Measurements from ENCODE around the gene PCGF2.
A peak's percentile ranks its signal among the peaks of the same experiment; 100 is the strongest.

PCGF2 gene

DNA sequence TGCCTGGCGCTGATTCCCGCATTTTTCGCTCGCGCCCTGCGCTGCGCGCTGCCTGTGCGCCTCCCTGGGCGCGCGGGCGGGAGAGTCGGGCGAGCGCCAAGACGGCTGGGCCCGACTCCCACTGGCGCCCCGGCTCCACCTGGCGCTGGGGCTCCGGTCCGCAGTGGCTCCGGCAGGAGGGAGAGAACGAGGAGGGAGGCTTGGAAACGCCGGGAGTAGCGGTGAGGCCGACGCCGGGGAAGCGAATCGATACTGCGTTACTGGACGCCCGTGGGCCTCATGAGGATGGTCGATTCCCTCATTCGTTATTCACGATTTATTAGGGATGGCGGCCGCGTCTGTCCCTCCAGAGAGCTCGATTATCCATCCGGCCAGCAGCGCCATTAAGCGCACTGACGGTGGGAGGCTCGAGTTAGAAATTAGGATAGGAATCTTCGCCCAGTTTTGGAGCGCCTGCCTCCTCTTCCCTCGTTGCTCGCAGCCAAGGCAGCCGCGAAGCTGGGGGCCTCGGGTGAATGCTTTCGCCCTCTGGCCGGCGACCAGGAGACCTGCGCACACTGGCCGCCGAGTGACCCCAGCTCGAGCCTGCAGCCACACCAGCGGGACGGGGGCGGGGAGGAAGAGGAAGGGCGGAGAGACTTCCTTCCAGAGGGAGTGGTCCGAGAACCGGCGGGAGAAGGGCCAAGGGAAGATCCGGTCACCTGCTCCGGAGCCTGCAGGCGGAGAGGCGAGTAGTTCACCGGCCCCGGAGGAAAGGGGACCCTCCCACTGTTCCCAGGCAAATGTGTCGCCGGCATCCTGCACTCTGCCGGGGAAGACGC lies 1.3 kb upstream of the PCGF2 start:
- H4K20me1 ChIP-seq (ENCODE audit: low read depth, low read length) = no peaks in the 10 kb centered on the region
- no peaks in the 10 kb centered on the region for H3K36me3 ChIP-seq (ENCODE audit: low read length)
- no peaks in the 10 kb centered on the region for H3K9me3 ChIP-seq (ENCODE audit: insufficient read depth, low read length)
- no peaks in the 10 kb centered on the region for H3K27me3 ChIP-seq (ENCODE audit: low read length)
- no peak overlapping the region for H3K4me3 ChIP-seq (ENCODE audit: insufficient read depth, low read length, poor library complexity, severe bottlenecking)
- no peak overlapping the region for H2AFZ ChIP-seq (ENCODE audit: low read depth, low read length, severe bottlenecking)
- 0 out of 2 replicates have a peak, but pooled peaks cover 9% of the 10 kb centered on the region for H3F3A ChIP-seq (ENCODE audit: insufficient read depth)
- no peak overlapping the region for H3K27ac ChIP-seq (ENCODE audit: low read depth, low read length)
- H3K9ac ChIP-seq (ENCODE audit: low read length) = no peak overlapping the region
- no peaks in the 10 kb centered on the region for H3K9me2 ChIP-seq (replicated peaks; ENCODE audit: insufficient read depth, low read length)
- no peak overlapping the region for H3K4me2 ChIP-seq (ENCODE audit: low read depth, low read length, poor library complexity, severe bottlenecking)
- peaks cover 18% of the 10 kb centered on the region for H3K79me2 ChIP-seq (ENCODE audit: insufficient read depth, low read length)
- TF ChIP-seq EZH2phosphoT487 (conservative IDR thresholded peaks at IDR 0.05; ENCODE audit: low read length) = no peak
- TF ChIP-seq, protein P1, sequence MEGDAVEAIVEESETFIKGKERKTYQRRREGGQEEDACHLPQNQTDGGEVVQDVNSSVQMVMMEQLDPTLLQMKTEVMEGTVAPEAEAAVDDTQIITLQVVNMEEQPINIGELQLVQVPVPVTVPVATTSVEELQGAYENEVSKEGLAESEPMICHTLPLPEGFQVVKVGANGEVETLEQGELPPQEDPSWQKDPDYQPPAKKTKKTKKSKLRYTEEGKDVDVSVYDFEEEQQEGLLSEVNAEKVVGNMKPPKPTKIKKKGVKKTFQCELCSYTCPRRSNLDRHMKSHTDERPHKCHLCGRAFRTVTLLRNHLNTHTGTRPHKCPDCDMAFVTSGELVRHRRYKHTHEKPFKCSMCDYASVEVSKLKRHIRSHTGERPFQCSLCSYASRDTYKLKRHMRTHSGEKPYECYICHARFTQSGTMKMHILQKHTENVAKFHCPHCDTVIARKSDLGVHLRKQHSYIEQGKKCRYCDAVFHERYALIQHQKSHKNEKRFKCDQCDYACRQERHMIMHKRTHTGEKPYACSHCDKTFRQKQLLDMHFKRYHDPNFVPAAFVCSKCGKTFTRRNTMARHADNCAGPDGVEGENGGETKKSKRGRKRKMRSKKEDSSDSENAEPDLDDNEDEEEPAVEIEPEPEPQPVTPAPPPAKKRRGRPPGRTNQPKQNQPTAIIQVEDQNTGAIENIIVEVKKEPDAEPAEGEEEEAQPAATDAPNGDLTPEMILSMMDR (IDR thresholded peaks at IDR 0.05; ENCODE audit: insufficient read depth, low read length, poor library complexity, severe bottlenecking) = no peak

GRCh38 chr17:38748892-38749222 lies 721 bp upstream of the PCGF2 start:
- peaks cover 13% of the 10 kb centered on the region for H3K79me2 ChIP-seq (ENCODE audit: insufficient read depth, low read length)
- no peaks in the 10 kb centered on the region for H3K9me3 ChIP-seq (ENCODE audit: insufficient read depth, low read length)
- H3K36me3 ChIP-seq (ENCODE audit: low read length) = no peaks in the 10 kb centered on the region
- TF ChIP-seq, protein P1 (IDR thresholded peaks at IDR 0.05; ENCODE audit: insufficient read depth, low read length, poor library complexity, severe bottlenecking) = no peak
- TF ChIP-seq EZH2phosphoT487 (conservative IDR thresholded peaks at IDR 0.05; ENCODE audit: low read length) = no peak
- H3K4me3 ChIP-seq (ENCODE audit: insufficient read depth, low read length, poor library complexity, severe bottlenecking) = no peak overlapping the region
- H3K27ac ChIP-seq (ENCODE audit: low read depth, low read length) = no peak overlapping the region
- H3K9me2 ChIP-seq (replicated peaks; ENCODE audit: insufficient read depth, low read length) = no peaks in the 10 kb centered on the region
- 0 out of 2 replicates have a peak, but pooled peaks cover 9% of the 10 kb centered on the region for H3F3A ChIP-seq (ENCODE audit: insufficient read depth)
- H3K4me2 ChIP-seq (ENCODE audit: low read depth, low read length, poor library complexity, severe bottlenecking) = no peak overlapping the region
- no peaks in the 10 kb centered on the region for H3K27me3 ChIP-seq (ENCODE audit: low read length)
- H4K20me1 ChIP-seq (ENCODE audit: low read depth, low read length) = no peaks in the 10 kb centered on the region
- H3K9ac ChIP-seq (ENCODE audit: low read length) = no peak overlapping the region
- no peak overlapping the region for H2AFZ ChIP-seq (ENCODE audit: low read depth, low read length, severe bottlenecking)

DNA sequence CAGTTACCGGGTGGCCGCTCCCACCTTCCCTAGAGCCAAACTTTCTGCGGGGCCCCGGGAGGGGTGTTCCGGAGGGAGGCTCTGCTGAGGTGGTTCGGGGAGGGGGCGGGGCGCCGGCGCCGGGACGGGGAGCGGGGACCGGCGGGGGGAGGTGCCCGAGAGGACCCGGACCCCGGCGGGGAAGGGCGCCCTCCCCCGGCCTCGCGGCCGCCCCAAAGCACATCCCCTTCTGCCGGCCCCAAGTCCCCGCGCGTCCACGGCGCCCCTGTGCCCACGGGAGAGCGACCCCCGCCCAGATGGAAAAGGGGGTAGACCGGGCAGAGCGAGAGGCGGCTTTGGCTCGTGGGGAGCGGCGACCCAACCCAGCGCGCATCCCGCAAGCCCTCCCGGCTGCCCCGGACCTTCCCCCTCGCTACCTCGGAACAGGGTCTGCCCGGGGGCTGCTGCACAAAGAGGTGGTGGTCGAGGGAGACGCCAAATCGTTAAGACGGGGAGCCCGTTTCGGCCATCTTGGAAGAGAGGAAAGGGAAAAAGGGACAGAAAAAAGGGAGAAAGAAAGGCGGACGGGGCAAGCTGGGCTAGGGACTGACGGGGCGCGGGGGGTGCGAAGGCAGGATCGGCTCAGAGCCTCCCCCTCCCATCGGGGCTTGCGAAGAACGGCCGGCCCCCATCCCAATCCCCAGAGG lies 530 bp downstream of the PCGF2 start:
- Histone ChIP-seq H3K36me3 (ENCODE audit: low read length) (no peaks in the 10 kb centered on the region), H3K9ac (ENCODE audit: low read length) (peak overlapping the region; percentile 45), H3K27me3 (ENCODE audit: low read length) (no peaks in the 10 kb centered on the region), H3F3A (ENCODE audit: insufficient read depth) (0 out of 2 replicates have a peak, but pooled peaks cover 9% of the 10 kb centered on the region), H3K9me2 (replicated peaks; ENCODE audit: insufficient read depth, low read length) (no peaks in the 10 kb centered on the region), H3K27ac (ENCODE audit: low read depth, low read length) (no peak overlapping the region), H4K20me1 (ENCODE audit: low read depth, low read length) (no peaks in the 10 kb centered on the region), H3K79me2 (ENCODE audit: insufficient read depth, low read length) (peaks cover under 1% of the 10 kb centered on the region), H2AFZ (ENCODE audit: low read depth, low read length, severe bottlenecking) (peak overlapping the region; percentile 15), H3K4me3 (ENCODE audit: insufficient read depth, low read length, poor library complexity, severe bottlenecking) (peak overlapping the region; percentile 48), H3K4me2 (ENCODE audit: low read depth, low read length, poor library complexity, severe bottlenecking) (peak overlapping the region; percentile 58), H3K9me3 (ENCODE audit: insufficient read depth, low read length) (no peaks in the 10 kb centered on the region)
- no peak for TF ChIP-seq EZH2phosphoT487 (conservative IDR thresholded peaks at IDR 0.05; ENCODE audit: low read length)
- TF ChIP-seq, protein P1 (IDR thresholded peaks at IDR 0.05; ENCODE audit: insufficient read depth, low read length, poor library complexity, severe bottlenecking) = no peak
